Ishikawa (cell line): Measurements from ENCODE around the gene FGF21.

Experiments
- CEBPB ChIP-seq: IDR thresholded peaks from 2 replicates; pipeline ENCODE4 v1.6.1; 2012
- EP300 ChIP-seq: IDR thresholded peaks from 2 replicates; pipeline ENCODE4 v1.6.1; 2012; ENCODE audit warnings: borderline replicate concordance
- RAD21 ChIP-seq: IDR thresholded peaks from 2 replicates; pipeline ENCODE4 v1.6.1; 2012; ENCODE audit warnings: low read depth
- REST ChIP-seq: IDR thresholded peaks from 2 replicates; pipeline ENCODE4 v1.6.1; 2012; ENCODE audit warnings: low read depth, mild to moderate bottlenecking
- TCF12 ChIP-seq: IDR thresholded peaks from 2 replicates; pipeline ENCODE4 v1.6.1; 2012; ENCODE audit warnings: low read depth
- USF1 ChIP-seq: IDR thresholded peaks from 2 replicates; pipeline ENCODE4 v1.6.1; 2012
- YY1 ChIP-seq: IDR thresholded peaks from 2 replicates; pipeline ENCODE4 v1.6.1; 2012; ENCODE audit warnings: low read depth

GRCh38 chr19:48737360-48737998 lies 17.8 kb upstream of the FGF21 start:
- TF ChIP-seq CEBPB = no peak
- TF ChIP-seq USF1 = no peak
- TF ChIP-seq REST = no peak
- no peak for TF ChIP-seq RAD21
- TF ChIP-seq YY1 = no peak
- no peak for TF ChIP-seq TCF12
- no peak for TF ChIP-seq EP300
